Gastroesophageal sphincter (tissue), 3 donors: Measurements from ENCODE around the gene ATP5F1D.

Experiments
- EP300 ChIP-seq: sonication (generic); formaldehyde crosslinking; IDR thresholded peaks from one replicate; pipeline ENCODE4 v1.6.1; 2017; ENCODE audit warnings: antibody characterized with exemption, mild to moderate bottlenecking
- POLR2AphosphoS5 ChIP-seq: sonication (generic); formaldehyde crosslinking; IDR thresholded peaks from one replicate; pipeline ENCODE4 v1.6.1; 2017; ENCODE audit warnings: antibody characterized with exemption
- TF ChIP-seq, protein P1 (sequence below), 4 experiments: fragments of 200-600 bp in 2 of 4; fragments of 450-650 bp in 2 of 4; sonication (generic) in 1 of 4; IDR thresholded peaks; one replicate each; pipeline ENCODE4 v1.5.1; 2017 to 2019; ENCODE audit warnings: antibody characterized with exemption in 4 of 4, mild to moderate bottlenecking in 2 of 4, moderate library complexity in 2 of 4

DNA sequence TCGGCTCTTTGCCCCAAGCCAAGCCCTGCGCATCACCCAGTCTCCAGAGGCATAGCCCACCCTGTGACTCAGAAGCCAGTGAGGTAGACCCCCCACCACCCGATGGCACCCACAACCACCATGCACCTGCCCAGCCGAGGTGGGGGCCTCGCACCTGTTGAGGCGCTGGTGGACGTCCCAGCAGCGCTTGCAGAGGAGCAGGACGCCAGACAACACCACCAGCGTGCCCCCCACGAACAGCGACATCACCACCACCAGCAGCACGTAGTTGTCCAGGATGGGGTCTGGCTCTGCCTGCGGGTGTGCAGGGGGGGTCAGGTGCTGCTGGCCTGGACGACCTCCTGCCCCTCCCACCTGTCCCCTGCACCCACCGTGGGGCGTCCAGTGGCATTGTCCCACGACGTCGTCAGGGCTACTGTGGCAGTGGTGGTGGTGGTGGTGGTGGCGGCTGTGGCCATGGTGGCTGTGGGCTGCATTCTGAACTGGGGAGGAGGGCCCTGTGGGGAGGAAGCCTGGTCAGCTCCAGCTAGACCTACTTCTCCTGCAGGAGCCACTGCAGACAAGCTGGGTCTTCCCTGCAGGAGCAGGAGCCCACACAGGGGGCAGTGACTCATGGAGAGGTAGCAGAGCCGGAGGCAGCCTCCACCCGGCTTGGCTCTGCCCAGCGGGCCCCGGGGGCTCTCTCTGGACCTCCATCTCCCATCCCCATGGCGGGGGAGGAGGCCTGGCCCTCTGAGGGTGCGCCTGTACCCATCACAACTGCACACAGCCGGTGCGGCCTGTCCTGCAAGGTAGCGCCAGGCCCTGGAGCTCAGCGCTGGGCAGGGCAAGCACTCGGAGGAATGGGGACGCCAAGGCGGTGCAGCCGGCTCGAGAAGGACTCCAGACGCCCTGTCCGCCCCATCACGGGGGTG, 5.7 kb upstream of the ATP5F1D start:
- TF ChIP-seq EP300 (no peak), POLR2AphosphoS5 (no peak)
- TF ChIP-seq, protein P1, sequence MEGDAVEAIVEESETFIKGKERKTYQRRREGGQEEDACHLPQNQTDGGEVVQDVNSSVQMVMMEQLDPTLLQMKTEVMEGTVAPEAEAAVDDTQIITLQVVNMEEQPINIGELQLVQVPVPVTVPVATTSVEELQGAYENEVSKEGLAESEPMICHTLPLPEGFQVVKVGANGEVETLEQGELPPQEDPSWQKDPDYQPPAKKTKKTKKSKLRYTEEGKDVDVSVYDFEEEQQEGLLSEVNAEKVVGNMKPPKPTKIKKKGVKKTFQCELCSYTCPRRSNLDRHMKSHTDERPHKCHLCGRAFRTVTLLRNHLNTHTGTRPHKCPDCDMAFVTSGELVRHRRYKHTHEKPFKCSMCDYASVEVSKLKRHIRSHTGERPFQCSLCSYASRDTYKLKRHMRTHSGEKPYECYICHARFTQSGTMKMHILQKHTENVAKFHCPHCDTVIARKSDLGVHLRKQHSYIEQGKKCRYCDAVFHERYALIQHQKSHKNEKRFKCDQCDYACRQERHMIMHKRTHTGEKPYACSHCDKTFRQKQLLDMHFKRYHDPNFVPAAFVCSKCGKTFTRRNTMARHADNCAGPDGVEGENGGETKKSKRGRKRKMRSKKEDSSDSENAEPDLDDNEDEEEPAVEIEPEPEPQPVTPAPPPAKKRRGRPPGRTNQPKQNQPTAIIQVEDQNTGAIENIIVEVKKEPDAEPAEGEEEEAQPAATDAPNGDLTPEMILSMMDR (IDR thresholded peaks at IDR 0.05) = no peak
